Naive thymus-derived CD8-positive, alpha-beta T cell (primary cell): ENCODE measurements around the gene STON1. TPM values are rescaled to one million over a fixed set of nuclear protein-coding genes. Genes with fewer than 3 reads are reported as not detected.

Experiments
- ATAC-seq, 2 donors: fragments of 150-1000 bp; cut with Tn5 transposase in 1 of 2; sonication (Bioruptor Pico), chemical (Tn5 transposase) in 1 of 2; 1 replicate in 1 of 2; 2 replicates in 1 of 2; pipeline ENCODE4 v1.10.0; 2021; ENCODE audit warnings: mild to moderate bottlenecking in 2 of 2, moderate library complexity in 2 of 2
- POLR2A ChIA-PET: fragments of 350-600 bp; sonication (Branson Sonifier 250); formaldehyde crosslinking; loops from one replicate; lab custom pipeline; 2021; ENCODE audit warnings: antibody characterized with exemption; lab: Charles Lee
- DNase-seq, 10 donors: peaks; one replicate each; pipeline versions ENCODE4 v3.0.0 to v3.0.0-alpha.2; 2020 to 2022
- H3K27ac Mint-ChIP-seq, 10 donors: one replicate each; pipeline ENCODE4 v1.8.0; 2020 to 2022; ENCODE audit warnings: mild to moderate bottlenecking in 10 of 10, mixed read lengths in 10 of 10, moderate library complexity in 4 of 10, inconsistent platforms in 1 of 10
- H3K27me3 Mint-ChIP-seq, 5 donors: one replicate each; pipeline ENCODE4 v1.8.0; 2021 to 2022; ENCODE audit warnings: mixed read lengths in 5 of 5
- H3K36me3 Mint-ChIP-seq, 3 donors: one replicate each; pipeline ENCODE4 v1.8.0; 2020 to 2022; ENCODE audit warnings: mixed read lengths in 3 of 3, mild to moderate bottlenecking in 2 of 3, inconsistent platforms in 1 of 3
- H3K4me1 Mint-ChIP-seq, 4 donors: one replicate each; pipeline ENCODE4 v1.8.0; 2021 to 2022; ENCODE audit warnings: mixed read lengths in 4 of 4
- H3K4me3 Mint-ChIP-seq, 10 donors: one replicate each; pipeline ENCODE4 v1.8.0; 2020 to 2022; ENCODE audit warnings: mild to moderate bottlenecking in 10 of 10, mixed read lengths in 10 of 10, moderate library complexity in 6 of 10, inconsistent platforms in 1 of 10
- H3K9me3 Mint-ChIP-seq, 9 donors: one replicate each; pipeline ENCODE4 v1.8.0; 2020 to 2022; ENCODE audit warnings: mixed read lengths in 9 of 9, mild to moderate bottlenecking in 3 of 9, inconsistent platforms in 1 of 9, moderate library complexity in 1 of 9
- polyA plus RNA-seq, 3 donors: library from polyadenylated mRNA; unstranded; fragments of 300-500 nt; fragmentation: Illumina TruSeq; gene quantifications; one replicate each; pipeline ENCODE4 v1.2.3, GENCODE V29; 2021
- total RNA-seq, 8 experiments: library from RNA in 2 of 8; stranded (reverse) in 2 of 8; gene quantifications; one replicate each; pipeline ENCODE4 v1.2.3 and lab custom pipeline; 2021 to 2026

The STON1 gene
- 1 to 10 TPM; 2.8 to 3.5 TPM for total RNA-seq
- polyA plus RNA-seq: under 1 TPM in 1 of 3 donors, not detected in 2; 0.25 TPM
- total RNA-seq (lab: John Stamatoyannopoulos, UW): 0.77 to 3.9 (median 1.6) reads per million in 6 experiments

DNA sequence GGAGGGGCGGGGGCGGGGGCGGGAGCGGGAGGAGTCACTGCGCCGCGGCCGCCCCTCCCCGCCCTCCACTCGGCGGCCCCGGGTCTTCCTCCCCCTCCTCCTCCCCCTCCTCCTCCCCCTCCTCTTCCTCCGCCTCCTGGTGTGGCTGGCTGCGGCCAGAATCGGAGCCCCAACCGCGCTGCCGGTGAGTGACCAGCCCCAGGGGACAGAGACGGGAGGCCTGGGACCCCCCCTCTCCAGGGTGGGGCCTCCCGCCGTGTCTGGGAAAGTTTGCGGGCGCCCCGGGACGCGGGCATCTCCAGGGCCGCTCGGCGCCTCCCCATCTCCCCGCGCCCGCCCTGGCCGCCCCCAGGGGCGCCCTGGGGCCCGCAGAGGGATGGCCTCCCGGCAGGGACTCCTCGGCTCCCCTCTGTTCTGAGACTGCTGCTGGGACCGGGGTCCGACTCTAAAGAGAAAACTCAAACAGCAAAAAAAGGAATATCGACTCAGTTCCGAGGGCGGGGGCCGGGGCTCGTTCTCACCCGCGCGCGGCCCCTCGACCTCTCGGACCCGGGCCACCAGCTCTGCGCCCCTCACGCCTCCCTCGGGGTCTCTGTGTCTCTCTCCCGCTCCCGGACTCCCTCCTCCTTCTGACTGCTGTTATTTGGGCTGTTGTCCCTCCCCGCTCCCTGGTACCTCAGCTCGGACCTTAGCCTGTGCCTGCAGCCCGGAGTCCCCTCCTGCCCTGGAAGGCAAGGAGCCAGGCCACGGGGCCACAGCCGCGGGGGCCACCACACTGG is at the start of gene STON1:
Gene STON1, plus strand, starts transcription at position 122 of the 779 bp plus-strand sequence. CDS start 50,480 bp downstream, outside the sequence.
- H3K27ac Mint-ChIP-seq: peak within 1 kb of the TSS in 8 of 10 donors; percentile 0 to 95 (median 61)
- no peaks in the 10 kb centered on the region for H3K9me3 Mint-ChIP-seq
- H3K27me3 Mint-ChIP-seq: no peaks in the 10 kb centered on the region
- H3K36me3 Mint-ChIP-seq: peaks cover 0 to 11% (median 0%) of the 10 kb centered on the region in 3 donors
- peaks cover 11 to 21% (median 14%) of the 10 kb centered on the region in 4 donors for H3K4me1 Mint-ChIP-seq
- ATAC-seq (peak; percentile 71 to 78), DNase-seq (peak in 6 of 10 donors; percentile 4 to 28 (median 17))
- peak within 1 kb of the TSS; percentile 84 to 97 (median 88) for H3K4me3 Mint-ChIP-seq
- POLR2A ChIA-PET: no interaction called here

- Mint-ChIP-seq H3K4me1 (peaks cover 0 to 5% (median 0%) of the 10 kb centered on the region in 4 donors), H3K36me3 (peaks cover 0 to 77% (median 30%) of the 10 kb centered on the region in 3 donors), H3K9me3 (no peaks in the 10 kb centered on the region), H3K27ac (peak overlapping the region in 1 of 10 donors; percentile 75), H3K27me3 (no peaks in the 10 kb centered on the region), H3K4me3 (no peak overlapping the region)
- no peak for DNase-seq
- no peak for ATAC-seq
- POLR2A ChIA-PET: no interaction called here
Measured at GRCh38 chr2:48480526-48480925, 49.4 kb upstream of the STON1 start.

DNA sequence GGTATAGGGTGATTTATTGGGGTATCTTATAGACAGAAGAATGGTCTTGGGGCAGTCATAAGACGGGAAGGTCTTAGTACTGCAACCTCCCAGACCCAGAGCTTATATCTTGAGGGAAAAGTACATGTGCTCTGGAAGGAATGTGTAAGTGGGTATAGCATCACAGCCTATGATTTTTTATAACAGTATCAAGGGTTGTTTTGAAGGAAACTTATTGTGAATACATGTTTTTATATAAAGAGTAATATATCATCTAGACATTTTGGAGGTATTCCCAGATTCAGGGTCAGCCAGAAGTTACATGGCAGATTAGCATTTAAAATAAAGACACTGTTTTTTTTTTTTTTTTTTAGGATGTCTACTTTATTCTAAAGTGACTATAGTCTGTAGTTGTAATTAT is 47.6 kb upstream of the STON1 start:
- DNase-seq (no peak), ATAC-seq (no peak)
- H3K36me3 Mint-ChIP-seq: peaks cover 0 to 82% (median 31%) of the 10 kb centered on the region in 3 donors
- no peak overlapping the region for H3K4me3 Mint-ChIP-seq
- peaks cover 0 to 4% (median 0%) of the 10 kb centered on the region in 4 donors for H3K4me1 Mint-ChIP-seq
- H3K27ac Mint-ChIP-seq: no peak overlapping the region
- POLR2A ChIA-PET: interaction anchor here (0.6 kb wide), 1 partner anchor 40 kb away, joined by 10 read pairs; no protein-coding TSS in a partner anchor
- H3K27me3 Mint-ChIP-seq: no peaks in the 10 kb centered on the region
- no peaks in the 10 kb centered on the region for H3K9me3 Mint-ChIP-seq

GRCh38 chr2:48482769-48483168 is 47.2 kb upstream of the STON1 start:
- Mint-ChIP-seq H3K27ac (no peak overlapping the region), H3K4me3 (no peak overlapping the region), H3K9me3 (no peaks in the 10 kb centered on the region), H3K36me3 (peaks cover 0 to 82% (median 27%) of the 10 kb centered on the region in 3 donors), H3K27me3 (no peaks in the 10 kb centered on the region), H3K4me1 (peaks cover 0 to 1% (median 0%) of the 10 kb centered on the region in 4 donors)
- DNase-seq (no peak), ATAC-seq (no peak)
- POLR2A ChIA-PET: no interaction called here

GRCh38 chr2:48483506-48483905 is 46.4 kb upstream of the STON1 start:
- Mint-ChIP-seq H3K4me3 (no peak overlapping the region), H3K9me3 (no peaks in the 10 kb centered on the region), H3K27me3 (no peaks in the 10 kb centered on the region), H3K4me1 (no peaks in the 10 kb centered on the region), H3K27ac (no peak overlapping the region), H3K36me3 (peaks cover 0 to 82% (median 25%) of the 10 kb centered on the region in 3 donors)
- no peak for DNase-seq
- POLR2A ChIA-PET: no interaction called here
- ATAC-seq: no peak

GRCh38 chr2:48483916-48484315 is 46.0 kb upstream of the STON1 start:
- H3K27ac Mint-ChIP-seq: no peak overlapping the region
- H3K9me3 Mint-ChIP-seq: no peaks in the 10 kb centered on the region
- peaks cover 0 to 82% (median 24%) of the 10 kb centered on the region in 3 donors for H3K36me3 Mint-ChIP-seq
- no peaks in the 10 kb centered on the region for H3K4me1 Mint-ChIP-seq
- H3K27me3 Mint-ChIP-seq: no peaks in the 10 kb centered on the region
- POLR2A ChIA-PET: no interaction called here
- no peak overlapping the region for H3K4me3 Mint-ChIP-seq
- DNase-seq: no peak
- ATAC-seq: no peak

DNA sequence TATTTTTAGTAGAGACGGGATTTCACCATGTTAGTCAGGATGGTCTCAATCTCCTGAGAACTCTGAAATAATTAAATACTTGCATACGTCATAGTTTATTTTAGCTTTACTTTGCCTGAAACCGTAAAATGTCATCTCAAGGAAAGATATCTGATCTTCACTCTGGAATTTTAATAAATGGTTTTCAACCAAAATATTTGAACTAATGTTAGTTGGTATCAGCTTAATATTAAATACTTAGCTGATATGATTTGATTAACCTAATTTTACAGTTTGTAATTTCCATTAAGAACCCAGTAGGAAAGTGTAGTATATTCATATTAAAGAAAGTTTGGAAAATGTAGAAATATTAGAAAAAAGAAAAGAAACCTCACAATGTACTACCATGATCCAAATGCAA is 41.4 kb upstream of the STON1 start:
- Mint-ChIP-seq H3K9me3 (no peaks in the 10 kb centered on the region), H3K27ac (peak overlapping the region in 1 of 10 donors; percentile 11), H3K27me3 (no peaks in the 10 kb centered on the region), H3K4me1 (peaks cover 0 to 2% (median 0%) of the 10 kb centered on the region in 4 donors), H3K36me3 (peaks cover 0 to 78% (median 20%) of the 10 kb centered on the region in 3 donors), H3K4me3 (no peak overlapping the region)
- ATAC-seq: no peak
- DNase-seq: no peak
- POLR2A ChIA-PET: no interaction called here

DNA sequence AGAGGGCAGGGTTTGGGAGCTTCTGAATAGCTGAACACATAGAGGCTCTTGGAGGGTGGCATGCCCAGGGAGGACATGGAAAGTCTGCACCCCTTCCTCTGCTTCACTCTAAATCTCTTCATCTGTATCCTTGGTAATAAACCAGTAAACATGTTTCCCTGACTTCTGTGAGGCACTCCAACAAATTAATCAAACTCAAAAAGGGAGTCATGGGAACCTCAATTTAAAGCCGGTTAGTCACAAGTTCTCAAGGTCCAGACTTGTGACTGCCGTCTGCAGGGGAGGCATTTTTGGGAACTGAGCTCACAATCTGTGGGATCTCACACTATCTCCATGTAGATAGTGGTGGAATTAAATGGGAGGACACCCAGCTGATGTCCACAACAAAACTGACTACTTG is 33.1 kb upstream of the STON1 start:
- Mint-ChIP-seq H3K4me3 (no peak overlapping the region), H3K27ac (no peak overlapping the region), H3K36me3 (peaks cover 5 to 91% (median 39%) of the 10 kb centered on the region in 3 donors), H3K27me3 (no peaks in the 10 kb centered on the region), H3K4me1 (peaks cover 0 to 4% (median under 1%) of the 10 kb centered on the region in 4 donors), H3K9me3 (no peaks in the 10 kb centered on the region)
- ATAC-seq: no peak
- DNase-seq: no peak
- POLR2A ChIA-PET: no interaction called here

DNA sequence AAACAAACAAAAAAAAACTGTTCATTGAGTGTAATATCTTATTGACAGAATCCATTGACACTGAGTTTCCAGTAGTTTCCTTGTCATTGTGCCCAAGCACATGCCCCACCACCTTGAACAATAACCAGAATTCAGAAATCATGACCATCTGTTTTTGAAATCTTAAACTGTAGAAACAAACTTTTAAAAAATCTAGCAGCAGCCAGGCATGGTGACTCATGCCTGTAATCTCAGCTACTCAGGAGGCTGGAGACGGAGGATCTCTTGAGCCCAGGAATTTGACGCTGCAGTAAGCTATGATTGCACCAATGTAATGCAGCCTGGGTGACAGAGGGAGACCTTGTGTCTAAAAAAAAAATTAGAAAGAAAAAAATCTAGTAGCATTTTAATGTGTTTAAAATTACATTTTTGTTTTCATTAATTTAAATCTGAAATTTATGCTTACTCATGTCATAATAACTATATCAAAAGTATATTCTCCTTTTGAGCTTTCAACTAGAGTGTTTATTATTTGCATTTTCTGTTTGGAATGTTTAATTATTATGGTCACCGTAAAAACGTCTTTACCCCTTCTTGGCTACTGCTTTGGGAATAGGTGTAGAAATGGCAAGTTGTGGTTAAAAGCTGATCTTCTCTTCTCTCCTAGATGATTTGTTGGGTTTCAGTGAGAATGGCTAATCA is 25.2 kb upstream of the STON1 start:
- Mint-ChIP-seq H3K27me3 (no peaks in the 10 kb centered on the region), H3K9me3 (no peaks in the 10 kb centered on the region), H3K27ac (no peak overlapping the region), H3K4me3 (no peak overlapping the region), H3K4me1 (peaks cover 6 to 16% (median 14%) of the 10 kb centered on the region in 4 donors), H3K36me3 (peaks cover 0 to 91% (median 32%) of the 10 kb centered on the region in 3 donors)
- ATAC-seq (no peak), DNase-seq (no peak)
- POLR2A ChIA-PET: no interaction called here

- ATAC-seq (no peak), DNase-seq (no peak)
- peaks cover 10 to 23% (median 21%) of the 10 kb centered on the region in 4 donors for H3K4me1 Mint-ChIP-seq
- H3K36me3 Mint-ChIP-seq: peaks cover 5 to 91% (median 44%) of the 10 kb centered on the region in 3 donors
- no peaks in the 10 kb centered on the region for H3K27me3 Mint-ChIP-seq
- H3K4me3 Mint-ChIP-seq: no peak overlapping the region
- POLR2A ChIA-PET: interaction anchor here (0.7 kb wide), 1 partner anchor 47 kb away, joined by 3 read pairs; no protein-coding TSS in a partner anchor
- peak overlapping the region in 1 of 10 donors; percentile 75 for H3K27ac Mint-ChIP-seq
- H3K9me3 Mint-ChIP-seq: no peaks in the 10 kb centered on the region
Measured at GRCh38 chr2:48507111-48507510, 22.8 kb upstream of the STON1 start.

- POLR2A ChIA-PET: no interaction called here
- H3K4me3 Mint-ChIP-seq: peak overlapping the region in 3 of 10 donors; percentile 3 to 33 (median 31)
- H3K27me3 Mint-ChIP-seq: no peaks in the 10 kb centered on the region
- peaks cover 10 to 96% (median 54%) of the 10 kb centered on the region in 3 donors for H3K36me3 Mint-ChIP-seq
- H3K27ac Mint-ChIP-seq: peak overlapping the region; percentile 32 to 89 (median 68)
- no peak for DNase-seq
- no peaks in the 10 kb centered on the region for H3K9me3 Mint-ChIP-seq
- H3K4me1 Mint-ChIP-seq: peaks cover 10 to 23% (median 21%) of the 10 kb centered on the region in 4 donors
- no peak for ATAC-seq
Measured at GRCh38 chr2:48508461-48509124, 21.4 kb upstream of the STON1 start.

DNA sequence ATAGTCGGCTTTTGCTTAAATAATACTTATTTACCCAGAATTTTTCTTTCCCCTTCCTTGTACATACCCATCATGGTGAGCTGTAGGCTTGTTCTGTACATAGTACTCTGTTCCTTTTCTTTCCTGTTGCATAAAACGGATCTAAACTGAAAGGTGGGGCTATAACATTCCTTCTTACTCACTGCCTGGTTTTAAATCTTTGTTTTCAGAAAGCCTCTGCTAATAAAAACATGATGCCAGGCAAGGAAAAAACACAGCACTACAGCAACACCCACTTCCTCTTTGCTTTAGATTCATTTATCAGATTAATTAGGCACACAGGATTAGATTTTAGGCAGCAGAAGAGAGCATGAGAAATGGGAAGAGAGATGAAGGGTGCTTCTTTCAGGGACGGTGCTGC is 19.6 kb upstream of the STON1 start:
- no peaks in the 10 kb centered on the region for H3K9me3 Mint-ChIP-seq
- ATAC-seq: no peak
- peak overlapping the region in 7 of 10 donors; percentile 0 to 91 (median 42) for H3K27ac Mint-ChIP-seq
- no peak for DNase-seq
- peaks cover 14 to 97% (median 56%) of the 10 kb centered on the region in 3 donors for H3K36me3 Mint-ChIP-seq
- POLR2A ChIA-PET: no interaction called here
- no peak overlapping the region for H3K4me3 Mint-ChIP-seq
- H3K4me1 Mint-ChIP-seq: peaks cover 9 to 23% (median 21%) of the 10 kb centered on the region in 4 donors
- H3K27me3 Mint-ChIP-seq: no peaks in the 10 kb centered on the region
